Fibroblast of skin of right quadriceps (primary cell): Measurements from ENCODE around the gene SS18L1.
"Not testable (repeated sequence)": the region's sequence is repeated elsewhere in the genome, so short reads cannot be mapped to it uniquely, and the experiment has no call there.

Source experiments
- DNase-seq: peaks from one replicate; pipeline ENCODE4 v3.0.0-alpha.2; 2013

Gene SS18L1

GRCh38 chr20:62138912-62139311, 4.7 kb upstream of the SS18L1 start:
- no peak for DNase-seq

DNA sequence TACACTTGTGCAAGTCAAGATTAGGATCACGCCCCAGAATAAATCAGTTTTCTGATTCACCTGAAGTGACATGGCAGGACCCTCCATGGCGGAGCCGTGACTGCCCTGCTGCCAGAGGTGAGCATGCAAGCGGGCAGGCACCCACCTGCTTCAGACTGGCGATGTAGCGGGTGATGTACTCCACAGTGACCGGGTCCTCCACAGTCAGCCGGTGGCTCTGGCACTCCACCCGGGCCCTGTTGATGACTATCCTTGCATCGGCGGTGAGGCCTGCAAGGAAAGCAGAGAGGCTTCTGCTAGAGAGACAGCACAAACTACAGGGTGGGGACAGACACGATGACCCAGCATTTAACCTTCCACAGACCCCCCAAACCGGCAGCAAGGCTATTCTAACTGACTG, 3.9 kb upstream of the SS18L1 start:
- DNase-seq: no peak

DNA sequence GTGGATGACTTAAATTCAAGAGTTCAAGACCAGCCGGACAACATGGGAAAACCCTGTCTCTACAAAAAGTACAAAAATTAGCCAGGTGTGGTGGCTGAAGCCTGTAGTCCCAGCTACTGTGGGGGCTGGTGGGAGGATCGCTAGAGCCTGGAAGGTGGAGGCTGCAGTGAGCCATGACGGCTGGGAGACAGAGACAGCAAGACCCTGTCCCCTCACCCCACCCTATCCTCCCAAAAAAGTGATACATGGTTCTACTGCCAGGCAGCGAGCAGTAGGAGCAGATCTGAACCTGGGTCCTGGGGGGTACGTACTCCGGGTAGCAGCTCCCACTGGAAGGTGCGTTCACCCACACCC, 2.5 kb upstream of the SS18L1 start:
- no peak for DNase-seq

DNA sequence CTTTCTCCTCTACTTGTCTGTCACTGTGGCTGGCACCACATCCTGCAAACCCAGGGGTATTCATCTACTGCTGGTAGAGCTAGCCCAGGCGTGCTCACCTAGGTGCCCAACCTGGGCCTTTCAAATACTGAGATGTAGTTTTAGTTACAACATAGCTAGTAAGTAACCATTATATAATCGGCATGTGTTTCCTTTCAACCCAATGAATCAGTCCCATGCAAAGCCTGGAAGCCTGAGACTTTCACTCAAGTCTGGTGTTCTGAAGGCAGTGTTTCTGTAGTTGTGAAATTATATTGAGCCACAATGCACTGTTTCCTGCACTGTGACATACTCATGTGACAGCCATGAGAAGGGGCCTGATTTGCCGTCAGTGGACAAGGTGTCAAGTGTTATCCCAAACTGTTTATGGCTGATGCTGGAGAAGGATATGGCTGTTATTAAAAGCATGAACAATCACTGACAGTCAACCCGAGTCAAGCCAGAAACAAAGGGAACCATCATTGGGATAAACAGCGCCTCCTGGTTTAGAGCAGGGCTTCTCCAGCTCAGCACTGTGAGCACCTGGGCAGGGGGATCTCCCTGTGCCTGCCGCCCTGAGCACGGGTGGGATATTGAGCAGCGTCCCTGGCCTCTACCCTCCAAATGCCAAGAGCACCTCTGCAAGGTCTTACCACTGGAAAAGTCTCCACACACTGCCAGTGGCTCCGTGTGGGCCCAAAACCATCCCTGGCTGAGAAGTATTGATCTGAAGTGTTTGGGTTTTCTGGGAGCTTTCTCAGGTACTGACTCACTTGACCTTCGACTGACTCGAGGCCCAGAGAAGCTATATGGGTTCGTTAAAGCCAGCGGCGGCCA, 1.9 kb upstream of the SS18L1 start:
- DNase-seq: no peak

GRCh38 chr20:62142252-62143080, 1.1 kb upstream of the SS18L1 start:
- no peak for DNase-seq

DNA sequence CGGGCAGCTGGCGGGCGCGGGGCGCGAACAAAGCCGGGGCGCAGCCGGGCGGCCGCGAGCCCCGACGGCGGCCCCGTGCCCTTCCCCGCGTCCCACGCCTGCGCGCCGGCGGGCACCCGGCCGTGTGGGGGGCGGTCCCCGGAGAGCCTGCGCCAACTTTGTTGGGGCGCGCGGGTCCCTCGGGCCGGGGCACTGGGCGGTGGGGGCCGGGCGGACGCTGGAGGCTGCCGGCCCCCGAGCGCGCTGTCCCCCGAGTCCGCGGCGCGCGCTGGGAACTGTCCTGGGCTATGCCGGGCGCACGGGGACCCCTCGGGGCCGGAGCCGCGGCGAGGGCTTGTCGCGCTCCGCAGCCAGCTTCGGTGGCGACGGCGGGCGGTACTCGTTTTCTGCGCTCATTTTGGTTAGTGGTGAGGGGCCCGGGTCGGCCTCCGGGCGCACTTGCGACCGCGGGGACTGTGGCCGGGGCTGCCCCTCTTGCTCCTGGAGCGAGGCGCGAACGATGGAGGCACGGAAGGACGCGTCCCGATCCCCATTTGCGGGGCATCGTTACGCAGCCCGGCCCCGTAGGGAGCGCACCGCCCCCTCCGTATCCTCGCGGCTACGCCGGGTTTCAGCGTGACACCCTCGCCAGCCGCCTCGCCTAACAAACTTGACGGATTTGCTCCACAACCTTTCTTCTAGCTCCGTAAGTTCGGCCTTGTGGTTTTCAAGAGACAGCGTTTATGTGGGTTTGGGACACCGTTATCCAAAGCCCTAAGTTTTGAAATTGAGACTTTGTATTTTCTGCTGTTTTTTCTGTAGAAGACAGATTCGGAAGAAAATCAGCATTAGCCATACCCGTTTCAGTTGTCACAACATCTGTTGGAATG, 622 bp downstream of the SS18L1 start:
- peak; percentile 48 for DNase-seq

- no peak for DNase-seq
Measured at GRCh38 chr20:62145688-62146018, 2.1 kb downstream of the SS18L1 start.

DNA sequence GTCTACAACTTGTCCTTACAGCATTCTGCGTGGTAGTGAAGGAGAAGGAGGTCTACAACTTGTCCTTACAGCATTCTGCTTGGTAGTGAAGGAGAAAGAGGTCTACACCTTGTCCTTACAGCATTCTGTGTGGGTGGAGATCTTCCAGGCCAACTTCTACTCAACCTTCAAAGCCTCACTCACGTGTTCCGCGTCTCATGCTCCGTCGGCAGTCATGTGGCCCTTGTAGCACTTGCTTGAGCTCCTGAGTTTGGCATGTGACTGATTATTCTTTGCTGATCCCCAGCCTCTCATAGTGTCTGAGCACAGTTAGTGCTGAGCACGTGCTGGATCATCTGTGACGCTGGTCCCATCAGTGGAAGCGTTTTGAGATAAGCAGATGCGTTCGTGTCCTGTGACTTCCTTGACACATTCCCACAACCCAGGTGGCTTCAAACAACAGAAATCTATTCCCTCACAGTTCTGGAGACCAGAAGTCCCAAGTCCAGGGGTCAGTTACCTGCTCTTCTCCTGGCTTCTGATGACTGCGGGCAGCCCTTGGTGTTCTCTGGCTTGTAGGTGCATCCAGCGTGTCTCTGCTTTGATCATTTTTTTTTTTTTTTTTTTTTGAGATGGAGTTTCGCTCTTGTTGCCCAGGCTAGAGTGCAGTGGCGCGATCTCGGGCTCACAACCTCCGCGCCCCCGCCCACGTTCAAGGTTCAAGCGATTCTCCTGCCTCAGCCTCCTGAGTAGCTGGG, 2.6 kb downstream of the SS18L1 start:
- DNase-seq: no peak

- no peak for DNase-seq
Measured at GRCh38 chr20:62147125-62147524, 3.6 kb downstream of the SS18L1 start.

DNA sequence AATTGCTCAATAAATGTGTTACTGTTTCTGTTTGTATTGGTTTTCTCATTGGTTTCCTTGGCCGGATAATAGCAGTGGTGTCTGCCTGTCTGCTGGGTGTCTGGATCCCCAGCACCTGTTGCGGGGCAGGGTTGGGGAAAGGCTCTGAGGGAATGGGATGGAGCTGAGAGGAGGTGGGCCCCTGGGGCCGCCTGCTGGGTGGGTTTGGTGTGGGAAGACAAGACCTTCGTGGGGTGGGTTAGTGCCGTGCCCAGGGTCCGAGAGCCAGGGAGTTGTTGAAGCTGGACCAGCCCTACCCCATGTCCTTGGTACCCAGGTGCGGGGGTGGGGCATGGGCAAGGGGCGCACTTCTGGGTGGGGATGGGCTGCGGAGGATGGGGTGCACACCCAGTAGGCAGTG, 4.0 kb downstream of the SS18L1 start:
- no peak for DNase-seq

DNA sequence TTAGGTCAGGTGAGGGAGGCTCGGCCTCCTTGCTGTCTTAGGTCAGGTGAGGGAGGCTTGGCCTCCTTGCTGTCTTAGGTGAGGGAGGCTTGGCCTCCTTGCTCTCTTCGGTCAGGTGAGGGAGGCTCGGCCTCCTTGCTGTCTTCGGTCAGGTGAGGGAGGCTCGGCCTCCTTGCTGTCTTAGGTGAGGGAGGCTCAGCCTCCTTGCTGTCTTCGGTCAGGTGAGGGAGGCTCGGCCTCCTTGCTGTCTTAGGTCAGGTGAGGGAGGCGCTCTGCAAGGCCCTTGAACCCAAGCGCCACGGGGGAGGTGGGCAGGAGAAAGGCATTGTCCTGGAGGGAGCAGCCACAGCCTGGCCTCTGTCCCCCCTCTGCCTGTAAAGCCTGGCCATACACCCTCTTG, 4.8 kb downstream of the SS18L1 start:
- not testable (repeated sequence) for DNase-seq

GRCh38 chr20:62148908-62149314, 5.3 kb downstream of the SS18L1 start:
- DNase-seq: no peak

DNA sequence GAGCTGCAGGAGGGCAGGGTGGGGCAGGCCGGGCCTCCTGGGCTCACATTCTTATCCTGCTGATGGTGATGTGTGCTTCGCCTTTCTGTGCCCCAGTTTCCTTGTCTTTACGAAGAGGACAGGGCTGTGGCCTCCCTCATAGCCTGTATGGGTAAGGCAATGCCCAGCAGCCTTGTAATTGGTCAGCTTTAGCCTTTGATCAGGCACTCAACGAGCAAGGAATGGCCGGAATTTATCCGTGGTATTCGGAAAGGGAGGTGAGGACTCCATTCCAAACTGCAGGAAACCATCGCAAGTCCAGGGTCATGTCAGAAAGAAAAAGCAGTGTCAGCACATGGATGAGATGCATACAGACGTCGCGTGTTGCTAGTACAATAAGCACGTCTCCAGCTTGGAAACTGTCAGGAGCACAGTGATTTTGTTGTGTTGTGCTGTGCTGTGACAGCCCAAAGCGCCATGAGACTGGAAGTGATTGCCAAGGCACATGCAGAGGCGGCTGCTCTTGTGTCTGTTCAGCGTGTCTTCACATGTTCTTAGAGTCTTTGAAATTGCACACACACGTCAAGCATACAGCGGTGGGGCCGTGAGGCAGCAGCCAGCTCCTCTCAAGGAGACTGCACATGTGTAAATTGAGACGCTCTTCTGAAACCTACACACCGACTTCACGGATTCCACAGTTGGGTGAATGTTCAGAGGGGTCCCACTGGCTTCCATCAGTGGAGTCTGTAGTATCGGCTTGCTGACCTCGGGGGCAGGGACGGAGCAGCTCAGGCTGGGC, 6.2 kb downstream of the SS18L1 start:
- peak; percentile 31 for DNase-seq

GRCh38 chr20:62150310-62150575, 6.7 kb downstream of the SS18L1 start:
- no peak for DNase-seq

DNA sequence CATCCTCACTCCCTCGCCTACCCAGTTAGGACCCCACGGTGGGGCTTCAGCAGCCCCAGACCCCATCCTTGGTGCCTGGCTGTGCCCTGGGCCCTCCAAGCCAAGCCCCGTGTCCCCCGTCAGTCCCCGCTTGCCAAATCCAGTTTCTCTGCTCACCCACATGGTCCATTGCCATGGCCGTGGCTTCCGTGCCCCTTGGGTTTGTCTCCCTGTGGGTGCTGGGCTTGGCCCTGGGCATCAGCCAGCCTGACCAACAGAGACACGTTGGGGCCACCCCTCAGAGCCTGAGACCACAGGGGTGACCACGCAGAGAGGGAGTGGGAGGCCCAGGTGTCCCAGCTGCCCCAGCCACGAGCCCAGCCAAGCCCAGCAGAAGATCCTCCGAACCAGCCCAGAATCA, 7.7 kb downstream of the SS18L1 start:
- no peak for DNase-seq

- DNase-seq: no peak
Measured at GRCh38 chr20:62151835-62152364, 8.3 kb downstream of the SS18L1 start.

GRCh38 chr20:62155428-62156253, 12.1 kb downstream of the SS18L1 start:
- DNase-seq: no peak

GRCh38 chr20:62156254-62156556, 12.6 kb downstream of the SS18L1 start:
- DNase-seq: no peak

- peak; percentile 44 for DNase-seq
Measured at GRCh38 chr20:62156592-62157386, 13.2 kb downstream of the SS18L1 start.

GRCh38 chr20:62157387-62158087, 14.0 kb downstream of the SS18L1 start:
- no peak for DNase-seq
